ACC112 (cell line): ENCODE data around the gene ESPNL.

Experiments used
- H2AFZ ChIP-seq: fragments of 200-600 bp; sonication (generic); one replicate; pipeline ENCODE4 v1.6.0; 2017; ENCODE audit warnings: antibody characterized with exemption, low read length; ENCODE audit not compliant: unreplicated experiment
- H3K27ac ChIP-seq: fragments of 200-600 bp; sonication (generic); 2 replicates; pipeline ENCODE4 v1.5.1; 2014; ENCODE audit warnings: low read depth, mild to moderate bottlenecking, antibody characterized with exemption, low read length, moderate library complexity
- H3K27me3 ChIP-seq: fragments of 200-600 bp; sonication (generic); 2 replicates; pipeline ENCODE4 v1.6.1; 2014; ENCODE audit warnings: mild to moderate bottlenecking, antibody characterized with exemption, low read length, moderate library complexity, mixed read lengths; ENCODE audit not compliant: insufficient read depth
- H3K36me3 ChIP-seq: fragments of 200-600 bp; sonication (generic); 2 replicates; pipeline ENCODE4 v1.6.1; 2016; ENCODE audit warnings: mild to moderate bottlenecking, antibody characterized with exemption, low read length, moderate library complexity, mixed read lengths; ENCODE audit not compliant: insufficient read depth
- H3K4me1 ChIP-seq: fragments of 200-600 bp; sonication (generic); one replicate; pipeline ENCODE4 v1.6.1; 2016; ENCODE audit warnings: low read length, mixed read lengths; ENCODE audit not compliant: insufficient read depth, unreplicated experiment, control insufficient read depth
- H3K4me3 ChIP-seq: fragments of 200-600 bp; sonication (generic); 2 replicates; pipeline ENCODE4 v1.5.1; 2014; ENCODE audit warnings: mild to moderate bottlenecking, low read depth, low read length
- H3K79me2 ChIP-seq: fragments of 200-600 bp; sonication (generic); one replicate; pipeline ENCODE4 v1.6.0; 2016; ENCODE audit warnings: low read length; ENCODE audit not compliant: control insufficient read depth, unreplicated experiment, insufficient read depth

Gene ESPNL

DNA sequence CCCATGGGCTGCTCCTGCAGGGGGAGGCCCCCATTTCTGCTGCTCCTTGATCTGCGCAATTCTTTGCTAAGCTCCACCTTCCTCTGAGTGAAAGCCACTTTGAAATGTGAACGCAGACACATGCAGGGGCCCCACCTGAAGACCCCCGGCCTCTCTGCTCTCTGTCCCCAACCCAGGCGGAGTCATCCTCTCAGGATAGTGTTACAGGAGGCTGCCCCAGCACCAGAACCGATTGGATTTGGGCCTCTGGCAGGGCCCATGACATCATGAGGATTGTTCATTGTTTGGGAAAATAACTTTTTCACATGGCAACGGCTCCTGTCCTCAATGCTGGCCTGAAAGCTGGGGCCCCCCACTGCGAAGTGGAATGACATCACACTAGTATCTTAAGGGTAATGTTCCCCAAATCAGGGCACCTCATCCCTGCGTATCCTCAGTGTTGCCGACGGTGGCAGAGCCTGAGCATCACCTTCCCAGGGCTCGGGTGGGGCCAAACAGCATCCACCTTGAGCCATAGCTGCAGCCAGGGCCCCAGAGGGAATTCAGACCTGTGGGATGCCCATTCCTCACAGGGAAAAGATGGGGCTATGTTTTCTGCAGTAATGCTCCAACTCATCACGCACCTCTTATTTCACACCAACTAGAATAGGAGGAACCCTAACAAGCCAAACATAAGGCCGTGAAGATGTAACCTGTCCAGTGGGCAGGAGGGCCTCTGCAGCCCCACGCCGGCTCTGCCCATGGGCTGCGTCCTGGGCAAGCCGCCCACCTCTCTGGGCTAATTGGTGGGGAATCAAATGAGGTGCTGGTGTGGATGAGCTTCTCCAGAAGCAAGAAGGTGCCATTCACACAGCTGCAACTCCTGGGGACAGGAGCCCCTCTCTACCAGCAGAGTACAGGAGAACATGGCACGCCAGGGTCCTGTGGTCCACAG is 55.9 kb downstream of the ESPNL start:
- no peak overlapping the region for H3K4me3 ChIP-seq

DNA sequence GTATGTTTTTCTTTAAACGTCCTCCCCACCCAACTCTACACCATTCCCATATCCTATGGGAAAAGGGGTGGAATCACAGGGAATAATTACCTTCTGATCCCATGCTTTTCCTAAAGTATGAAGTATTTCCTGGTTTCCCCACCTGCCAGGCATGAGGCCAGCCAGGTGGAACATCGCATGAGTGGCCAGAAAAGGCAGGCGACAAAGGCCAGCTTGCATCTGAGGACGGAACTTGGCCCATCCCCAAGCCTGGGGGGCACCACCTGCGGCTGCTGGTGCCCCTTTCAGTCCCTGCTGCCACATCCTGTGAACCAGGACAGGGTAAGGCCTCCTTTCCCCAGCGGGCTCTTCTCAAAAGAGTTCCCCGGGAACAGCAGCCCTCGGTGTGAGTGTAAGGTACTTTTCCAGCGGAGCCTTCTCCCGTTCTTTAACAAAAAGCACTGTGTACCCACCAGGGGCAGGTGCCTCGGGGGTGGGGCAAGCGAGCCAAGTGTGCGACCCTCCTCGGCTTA is 57.4 kb downstream of the ESPNL start:
- Histone ChIP-seq H3K36me3 (no peaks in the 10 kb centered on the region), H3K79me2 (no peaks in the 10 kb centered on the region), H3K4me3 (no peak overlapping the region), H3K27ac (no peak overlapping the region), H3K4me1 (peaks cover 5% of the 10 kb centered on the region), H2AFZ (no peak overlapping the region), H3K27me3 (no peaks in the 10 kb centered on the region)

More for the DNA sequence above, 55.9 kb downstream of the ESPNL start:
- Histone ChIP-seq H3K27ac (no peak overlapping the region), H3K4me1 (peaks cover 5% of the 10 kb centered on the region), H2AFZ (no peak overlapping the region), H3K79me2 (no peaks in the 10 kb centered on the region), H3K36me3 (no peaks in the 10 kb centered on the region), H3K27me3 (no peaks in the 10 kb centered on the region)

DNA sequence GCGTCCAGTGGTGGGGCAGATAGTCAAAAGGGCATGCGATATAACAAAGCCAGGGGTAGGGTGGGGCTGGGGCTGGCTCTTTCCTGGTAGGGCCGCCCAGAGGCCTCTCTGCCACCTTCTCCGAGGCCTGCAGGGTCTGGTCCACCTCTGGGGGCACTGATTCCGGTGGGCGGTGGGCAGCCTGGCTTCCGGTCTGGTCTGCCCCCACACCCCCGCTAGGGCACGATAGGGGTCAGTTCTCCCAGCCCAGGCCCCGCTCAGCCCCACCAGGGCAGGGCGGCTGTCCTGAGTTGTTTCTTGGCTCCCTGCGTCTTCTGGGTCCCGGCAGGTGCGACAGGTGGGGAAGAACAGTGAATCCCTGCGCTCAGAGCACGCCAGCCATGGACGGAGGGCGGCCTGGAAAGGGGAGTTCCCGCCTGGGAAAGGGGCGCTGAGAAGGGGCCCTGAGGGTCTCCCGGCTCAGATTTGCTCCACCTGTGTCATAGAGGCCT is 57.9 kb downstream of the ESPNL start:
- no peak overlapping the region for H3K27ac ChIP-seq
- peaks cover 5% of the 10 kb centered on the region for H3K4me1 ChIP-seq
- no peaks in the 10 kb centered on the region for H3K79me2 ChIP-seq
- no peak overlapping the region for H2AFZ ChIP-seq
- peaks cover 2% of the 10 kb centered on the region; the same call in 1 of the 2 replicates for H3K27me3 ChIP-seq
- H3K4me3 ChIP-seq = no peak overlapping the region
- no peaks in the 10 kb centered on the region for H3K36me3 ChIP-seq

DNA sequence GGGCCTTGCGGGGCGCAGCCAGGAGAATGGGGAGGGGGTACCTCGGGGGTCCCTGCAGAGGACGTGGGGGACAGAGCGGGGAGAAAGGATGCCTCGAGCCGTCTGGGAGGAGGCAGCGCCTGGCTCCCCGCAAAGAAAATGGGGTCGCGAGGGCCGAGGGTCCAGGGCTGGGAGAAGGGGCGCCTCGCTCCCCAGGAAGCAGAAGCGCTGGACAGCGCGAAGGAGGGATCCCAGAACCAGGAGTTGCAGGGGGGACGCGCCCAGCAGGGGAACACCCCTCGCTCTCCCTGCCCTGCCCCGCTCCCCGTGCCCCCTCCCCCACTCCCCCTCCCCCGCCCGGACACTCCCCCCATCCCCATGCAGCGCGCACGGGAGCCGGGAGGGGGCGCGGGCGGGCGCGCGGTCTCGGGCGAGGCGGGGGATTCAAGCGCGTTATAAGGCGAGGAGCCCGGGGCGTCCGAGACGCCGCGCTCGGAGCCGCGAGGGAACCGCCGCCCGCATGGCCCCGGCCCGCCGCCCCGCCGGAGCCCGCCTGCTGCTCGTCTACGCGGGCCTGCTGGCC is 58.5 kb downstream of the ESPNL start, which contains the start of gene ERFE:
TSS of gene ERFE (plus strand) at position 462 of the 562 bp plus-strand sequence. CDS start at position 500, 38 bp downstream.
- Histone ChIP-seq H3K36me3 (no peaks in the 10 kb centered on the region), H3K27me3 (peaks cover 7% of the 10 kb centered on the region; the same call in 1 of the 2 replicates), H3K4me3 (peak within 1 kb of the TSS; percentile 83), H3K79me2 (no peaks in the 10 kb centered on the region), H2AFZ (no peak within 1 kb of the TSS), H3K4me1 (peaks cover 5% of the 10 kb centered on the region), H3K27ac (no peak within 1 kb of the TSS)

DNA sequence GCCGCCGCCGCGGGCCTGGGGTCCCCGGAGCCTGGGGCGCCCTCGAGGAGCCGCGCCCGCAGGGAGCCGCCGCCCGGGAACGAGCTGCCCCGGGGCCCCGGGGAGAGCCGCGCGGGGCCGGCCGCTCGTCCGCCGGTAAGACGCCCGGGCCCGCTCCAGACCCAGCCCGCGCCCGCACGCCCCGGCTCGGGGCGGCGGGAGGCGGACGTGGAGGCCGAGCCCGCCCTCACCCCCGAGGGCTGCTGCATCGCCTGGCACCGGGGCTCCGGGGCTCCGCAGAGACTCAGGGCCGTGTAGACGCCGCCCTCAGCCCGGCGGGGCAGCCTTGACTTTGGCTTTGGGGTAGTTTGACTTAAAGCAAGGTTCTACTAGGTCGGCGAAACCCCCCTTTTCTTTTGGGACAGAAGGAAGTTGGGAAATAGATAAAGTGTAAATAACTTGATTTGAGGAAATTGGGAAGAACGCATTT is 59.0 kb downstream of the ESPNL start:
- H3K4me1 ChIP-seq = peaks cover 5% of the 10 kb centered on the region
- no peak overlapping the region for H2AFZ ChIP-seq
- no peaks in the 10 kb centered on the region for H3K79me2 ChIP-seq
- peaks cover 12% of the 10 kb centered on the region; the same call in 1 of the 2 replicates for H3K27me3 ChIP-seq
- no peaks in the 10 kb centered on the region for H3K36me3 ChIP-seq
- H3K4me3 ChIP-seq = peak overlapping the region; percentile 83
- no peak overlapping the region for H3K27ac ChIP-seq

DNA sequence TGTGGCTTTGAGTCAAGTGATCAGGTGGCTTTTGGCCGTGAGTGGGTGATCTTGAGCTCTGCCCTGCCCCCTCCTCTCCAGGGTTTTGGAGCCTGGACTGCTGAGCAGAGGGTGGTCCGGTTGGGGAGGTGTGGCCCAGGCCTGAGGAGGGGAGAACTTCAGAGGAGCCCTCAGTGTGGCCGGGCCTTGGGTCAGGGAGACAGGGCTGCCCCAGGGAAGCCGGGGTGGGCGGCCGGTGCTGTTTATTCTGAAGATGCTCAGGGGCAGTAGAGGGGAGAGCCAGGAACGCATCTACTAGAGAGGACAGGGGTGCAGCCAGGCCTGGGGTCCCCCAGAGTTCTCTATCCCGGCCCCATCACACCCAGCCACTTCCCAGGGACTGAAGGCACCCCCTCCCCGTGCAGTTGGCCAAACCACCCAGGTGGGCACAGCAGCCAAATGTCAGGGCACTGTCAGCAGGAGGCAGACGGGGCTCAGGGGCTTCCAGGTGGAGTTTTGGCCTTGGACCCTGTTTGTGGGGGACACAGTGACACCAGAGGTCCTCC is 59.6 kb downstream of the ESPNL start:
- Histone ChIP-seq H3K27me3 (peaks cover 14% of the 10 kb centered on the region; the same call in 1 of the 2 replicates), H3K27ac (no peak overlapping the region), H3K79me2 (no peaks in the 10 kb centered on the region), H2AFZ (no peak overlapping the region), H3K36me3 (no peaks in the 10 kb centered on the region), H3K4me3 (peak overlapping the region; percentile 83), H3K4me1 (peaks cover 5% of the 10 kb centered on the region)

DNA sequence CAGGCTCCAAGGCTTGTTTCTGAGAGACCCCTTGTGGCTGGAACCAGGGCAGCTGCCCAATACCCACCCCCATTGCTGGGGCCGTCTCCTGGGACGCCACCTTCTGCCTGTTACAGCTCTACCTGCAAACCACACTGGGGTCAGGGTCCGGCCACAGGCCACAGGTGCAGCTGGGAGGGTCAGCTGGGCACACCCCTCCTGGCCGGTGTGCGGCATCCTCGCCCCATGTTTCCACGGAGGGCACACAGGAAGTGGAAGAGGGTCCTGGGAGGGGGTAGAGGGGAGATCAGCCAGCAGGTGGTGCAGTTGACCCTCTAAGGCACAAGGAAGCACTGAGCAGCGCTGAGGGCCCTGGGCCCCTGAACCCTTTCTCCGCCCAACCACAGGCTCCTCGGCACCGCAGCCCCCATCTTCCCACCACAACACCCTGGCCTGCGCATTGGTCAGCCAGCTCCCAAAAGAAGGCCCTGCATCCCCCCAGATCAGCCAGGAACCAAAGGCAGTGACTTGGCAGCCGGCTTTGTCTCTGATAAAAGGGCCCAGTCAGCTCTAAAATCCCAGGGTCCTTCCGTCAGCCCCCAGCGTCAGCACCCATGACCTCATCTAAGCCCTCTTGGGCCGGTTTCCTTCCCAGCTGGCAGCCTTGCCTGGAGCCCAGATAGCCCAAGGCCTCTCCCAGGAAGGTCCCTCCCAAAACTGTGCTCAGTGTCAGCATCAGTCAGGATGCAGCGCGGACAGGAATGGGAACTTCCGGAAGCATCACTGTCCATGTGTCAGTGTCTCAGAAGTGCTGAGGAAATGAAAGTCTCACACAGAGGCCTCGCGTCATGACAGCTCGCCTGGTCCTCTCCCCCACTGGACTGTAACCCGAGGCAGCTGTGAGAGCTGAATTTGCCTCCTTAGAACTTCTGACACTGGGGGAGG is 60.3 kb downstream of the ESPNL start:
- Histone ChIP-seq H3K4me1 (peaks cover 5% of the 10 kb centered on the region), H3K36me3 (no peaks in the 10 kb centered on the region), H2AFZ (no peak overlapping the region), H3K27me3 (peaks cover 14% of the 10 kb centered on the region; the same call in 1 of the 2 replicates), H3K4me3 (no peak overlapping the region), H3K27ac (no peak overlapping the region), H3K79me2 (no peaks in the 10 kb centered on the region)

DNA sequence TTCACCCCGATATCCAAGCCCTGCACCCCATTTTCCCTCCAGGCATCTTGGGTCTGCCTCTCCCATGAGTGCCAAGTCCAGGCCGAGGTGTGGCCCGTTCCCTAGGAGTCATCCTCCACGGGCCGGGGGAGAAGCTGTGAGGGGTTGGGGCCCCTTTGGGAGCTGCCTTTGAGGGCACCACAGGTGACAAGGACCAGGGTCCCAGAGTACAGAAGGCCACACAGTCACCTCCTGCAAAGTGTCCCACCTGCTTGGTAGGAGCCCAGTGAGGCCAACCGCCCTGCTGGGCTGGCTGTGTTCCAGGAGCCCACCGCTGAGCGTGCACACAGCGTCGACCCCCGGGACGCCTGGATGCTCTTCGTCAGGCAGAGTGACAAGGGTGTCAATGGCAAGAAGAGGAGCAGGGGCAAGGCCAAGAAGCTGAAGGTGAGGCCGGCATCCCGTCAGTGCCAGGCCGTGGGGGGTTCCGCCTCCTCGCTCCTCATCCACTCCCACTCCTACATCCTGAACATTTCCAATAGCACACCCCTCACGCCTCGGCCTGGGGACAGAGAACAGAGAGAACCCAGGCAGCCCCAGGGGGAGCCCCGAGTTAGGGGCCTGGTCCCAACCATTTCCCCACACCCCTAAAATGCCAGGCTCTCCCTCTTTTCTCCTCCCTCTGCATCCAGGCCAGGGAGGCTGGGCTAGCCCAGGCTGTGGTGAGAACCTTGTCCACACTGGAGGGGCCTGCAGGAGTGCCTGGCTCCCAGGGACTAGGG is 61.3 kb downstream of the ESPNL start:
- H3K27me3 ChIP-seq = peaks cover 14% of the 10 kb centered on the region; the same call in 1 of the 2 replicates
- H3K36me3 ChIP-seq = no peaks in the 10 kb centered on the region
- H3K27ac ChIP-seq = no peak overlapping the region
- H3K4me3 ChIP-seq = no peak overlapping the region
- H3K4me1 ChIP-seq = peaks cover 5% of the 10 kb centered on the region
- no peak overlapping the region for H2AFZ ChIP-seq
- no peaks in the 10 kb centered on the region for H3K79me2 ChIP-seq

DNA sequence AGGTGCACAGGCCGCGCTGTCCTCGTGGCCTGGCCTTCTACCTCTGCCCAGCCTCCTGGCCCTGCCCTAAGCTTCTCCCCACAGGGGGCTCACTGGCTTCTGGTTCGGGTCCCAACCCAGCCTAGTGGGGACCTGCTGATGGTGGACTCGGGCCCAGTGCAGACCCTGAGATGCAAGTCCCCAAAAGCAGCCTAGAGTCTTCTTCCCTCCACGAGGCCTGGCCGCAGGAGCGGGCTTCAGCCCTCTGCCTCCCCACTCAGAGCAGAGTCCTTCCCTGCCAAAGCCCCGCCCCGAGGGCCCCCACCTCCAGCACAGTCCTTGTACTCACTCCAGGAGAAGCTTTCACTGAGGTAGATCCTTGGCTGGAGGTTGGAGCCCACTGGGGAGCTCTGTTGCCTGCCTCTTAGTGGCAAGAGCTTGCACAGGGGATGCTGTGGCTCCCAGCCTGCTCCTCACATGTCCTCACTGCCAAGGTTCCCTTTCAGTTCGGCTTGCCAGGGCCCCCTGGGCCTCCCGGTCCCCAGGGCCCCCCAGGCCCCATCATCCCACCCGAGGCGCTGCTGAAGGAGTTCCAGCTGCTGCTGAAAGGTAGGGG is 62.2 kb downstream of the ESPNL start:
- Histone ChIP-seq H3K27ac (no peak overlapping the region), H3K36me3 (no peaks in the 10 kb centered on the region), H3K4me1 (peaks cover 10% of the 10 kb centered on the region)

More for the DNA sequence above, 62.2 kb downstream of the ESPNL start:
- no peak overlapping the region for H3K4me3 ChIP-seq
- no peak overlapping the region for H2AFZ ChIP-seq
- H3K79me2 ChIP-seq = no peaks in the 10 kb centered on the region
- H3K27me3 ChIP-seq = peaks cover 14% of the 10 kb centered on the region; the same call in 1 of the 2 replicates
